Psoas muscle (tissue), 8 donors: Measurements from ENCODE around the gene TSPOAP1. TPM values are rescaled to one million over a fixed set of nuclear protein-coding genes. Genes with fewer than 3 reads are reported as not detected.

Experiments used
- ATAC-seq, 4 donors: fragments of 200-7000 bp; cut with Tn5 transposase; one replicate each; pipeline ENCODE4 v1.9.1; 2020; ENCODE audit warnings: moderate library complexity in 3 of 4, mild to moderate bottlenecking in 2 of 4
- DNase-seq, 2 donors: peaks; one replicate each; pipeline ENCODE4 v3.0.0-alpha.2; 2020
- H3K27ac ChIP-seq: fragments of 200-600 bp; one replicate; pipeline ENCODE4 v1.8.0; 2022
- H3K27me3 ChIP-seq, 3 donors: fragments of 200-600 bp in 1 of 3; one replicate each; pipeline versions ENCODE4 v1.6.1 to v1.8.0; 2013 to 2022; ENCODE audit warnings: low read length in 2 of 3, mild to moderate bottlenecking in 2 of 3, moderate library complexity in 1 of 3; ENCODE audit not compliant: insufficient read depth in 3 of 3
- H3K36me3 ChIP-seq, 2 donors: fragments of 200-600 bp in 1 of 2; one replicate each; pipeline versions ENCODE4 v1.6.1 to v1.8.0; 2013 to 2022; ENCODE audit warnings: low read depth in 1 of 2, mild to moderate bottlenecking in 1 of 2, moderate library complexity in 1 of 2; ENCODE audit not compliant: insufficient read depth in 1 of 2
- H3K4me1 ChIP-seq: fragments of 200-600 bp; one replicate; pipeline ENCODE4 v1.8.0; 2022
- H3K4me3 ChIP-seq: fragments of 200-600 bp; one replicate; pipeline ENCODE4 v1.8.0; 2022; ENCODE audit warnings: mild to moderate bottlenecking
- H3K9me3 ChIP-seq: fragments of 200-600 bp; one replicate; pipeline ENCODE4 v1.8.0; 2022
- CTCF ChIP-seq: fragments of 200-600 bp; IDR thresholded peaks from one replicate; pipeline ENCODE4 v1.8.0; 2022; ENCODE audit warnings: antibody characterized with exemption
- WGBS, 3 donors: extraction: QIAGEN DNeasy Blood & Tissue Kit; methylation state at CpG; one replicate each; pipeline versions ENCODE4 v1.1.6 to v1.1.7; 2013; 5-methylcytosine and 5-hydroxymethylcytosine counted together
- intact Hi-C, 2 donors: fragments of 100-400 bp; cut with DNase I; formaldehyde crosslinking; loops; one replicate each; pipeline versions ENCODE4 v1.11.0 to v1.14.2; 2022
- polyA plus RNA-seq, 3 donors: library from polyadenylated mRNA; stranded (reverse); fragments of 200-250 nt; gene quantifications; one replicate each; pipeline ENCODE4 v1.2.3, GENCODE V29; 2013
- total RNA-seq, 4 donors: library from RNA; stranded (reverse); fragmentation: NEBNext Ultra II Directional in 2 of 4; extraction: Animal tissue kit (Norgen Biotek cat#: 25700) in 2 of 4; gene quantifications; one replicate each; pipeline versions ENCODE4 v1.2.1 to v1.2.4, GENCODE V29; 2021 to 2023
- donor health status: healthy with polysubstance abuse.
- donor health status: DM: no; HTN: no; CAD: no; lungs with moderate emphysema.
- donor health status: Bipolar disorder and iron deficiency.
- donor health status: healthy.
- donor health status: DM: yes; HTN: yes; CAD: no.
- donor health status: DM: no; HTN: no; CAD: no.
- donor health status: DM: no; HTN: no; CAD: no.
- donor health status: DM: yes; HTN: yes; CAD: no.

TSPOAP1 gene
- total and polyA plus RNA-seq, 7 donors: 0.40 to 6.6 (median 2.3) TPM

GRCh38 chr17:58313815-58314705, 14.5 kb downstream of the TSPOAP1 start:
- H3K36me3 ChIP-seq: no peaks in the 10 kb centered on the region
- WGBS, 3 donors: 61 to 67% (median 66%) methylated on average over 7 of the region's 7 CpGs
- H3K27me3 ChIP-seq: no peaks in the 10 kb centered on the region

GRCh38 chr17:58312829-58313228, 15.8 kb downstream of the TSPOAP1 start:
- no peaks in the 10 kb centered on the region for H3K9me3 ChIP-seq
- intact Hi-C loops: no loop called here
- TF ChIP-seq CTCF: no peak
- DNase-seq (no peak), ATAC-seq (no peak)
- no peaks in the 10 kb centered on the region for H3K36me3 ChIP-seq
- no peaks in the 10 kb centered on the region for H3K27me3 ChIP-seq
- H3K4me1 ChIP-seq: no peaks in the 10 kb centered on the region
- 39 to 57% (median 56%) methylated on average over 1 of the region's 1 CpG for WGBS, 3 donors
- no peak overlapping the region for H3K27ac ChIP-seq
- no peak overlapping the region for H3K4me3 ChIP-seq

More at GRCh38 chr17:58313815-58314705, 14.5 kb downstream of the TSPOAP1 start:
- ATAC-seq (no peak), DNase-seq (no peak)
- no peaks in the 10 kb centered on the region for H3K9me3 ChIP-seq
- intact Hi-C loops: no loop called here
- no peak for TF ChIP-seq CTCF
- H3K4me1 ChIP-seq: no peaks in the 10 kb centered on the region
- H3K27ac ChIP-seq: no peak overlapping the region
- no peak overlapping the region for H3K4me3 ChIP-seq

- intact Hi-C loops: no loop called here
- DNase-seq (no peak), ATAC-seq (no peak)
- no peak for TF ChIP-seq CTCF
- H3K27me3 ChIP-seq: no peaks in the 10 kb centered on the region
- H3K27ac ChIP-seq: no peak overlapping the region
- H3K36me3 ChIP-seq: no peaks in the 10 kb centered on the region
- H3K4me1 ChIP-seq: no peaks in the 10 kb centered on the region
- 83 to 89% (median 88%) methylated on average over 23 of the region's 23 CpGs for WGBS, 3 donors
- H3K9me3 ChIP-seq: no peaks in the 10 kb centered on the region
- H3K4me3 ChIP-seq: no peak overlapping the region
These were observed 16.5 kb downstream of the TSPOAP1 start for GRCh38 chr17:58312021-58312630.

- DNase-seq (no peak), ATAC-seq (no peak)
- Histone ChIP-seq H3K4me3 (no peak overlapping the region), H3K4me1 (no peaks in the 10 kb centered on the region), H3K27me3 (no peaks in the 10 kb centered on the region), H3K27ac (no peak overlapping the region), H3K36me3 (no peaks in the 10 kb centered on the region), H3K9me3 (no peaks in the 10 kb centered on the region)
- intact Hi-C loops: no loop called here
- TF ChIP-seq CTCF: no peak
- whole genome bisulfite sequencing, 3 donors: 88 to 93% (median 89%) methylated on average over 9 of the region's 9 CpGs
These were observed 17.1 kb downstream of the TSPOAP1 start for GRCh38 chr17:58311429-58311894.
